ENCODE data around the gene FADS3. TPM values are rescaled to one million over a fixed set of nuclear protein-coding genes. Genes with fewer than 3 reads are reported as not detected.
A peak's percentile ranks its signal among the peaks of the same experiment; 100 is the strongest.

Gene FADS3
- total RNA-seq, 1 experiment from 2014 or later = 50.0 TPM

DNA sequence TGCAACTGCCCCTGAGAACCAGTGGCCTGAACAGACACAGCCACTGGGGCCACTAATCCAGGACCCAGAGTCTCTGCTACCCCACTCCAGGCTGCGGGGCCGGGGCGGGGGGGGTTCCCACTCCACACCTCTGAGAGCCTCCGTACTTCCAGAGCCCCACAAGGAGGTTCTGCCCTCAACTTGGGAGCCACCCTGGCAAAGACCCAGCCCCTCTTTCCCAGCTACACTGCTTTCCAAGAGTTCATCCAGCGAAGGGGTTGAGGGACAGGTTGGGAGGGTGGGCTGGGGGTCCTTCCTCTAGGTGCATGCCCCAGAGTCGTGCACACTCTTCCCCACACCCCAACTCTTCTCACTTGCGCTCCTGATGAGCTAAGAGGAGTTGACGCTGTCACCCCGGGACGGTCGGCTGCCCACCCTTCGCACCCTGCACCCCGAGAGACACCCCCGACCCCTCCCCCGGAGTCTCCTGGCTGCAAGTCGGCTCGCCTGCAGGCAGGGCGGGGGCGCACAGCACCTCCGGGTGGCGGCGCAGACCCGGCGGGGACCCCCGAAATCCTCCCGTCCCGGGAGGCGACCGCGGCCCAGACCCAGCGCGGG is 25.5 kb upstream of the FADS3 start:
- peak; percentile 9; the same call in 1 of the 2 replicates for ATAC-seq
- ChIA-PET POLR2A (interaction anchor here (1.0 kb wide), 1 partner anchor 8 kb away, joined by 5 read pairs; no protein-coding TSS in a partner anchor), CTCF (interaction anchor here (0.6 to 5.5 kb wide), 7 partner anchors 9 to 191 kb away, joined by 3 to 52 read pairs (median 4); no protein-coding TSS in a partner anchor)
- no peak overlapping the region for H3K27ac Mint-ChIP-seq
- peaks cover 16% of the 10 kb centered on the region for H3K4me1 Mint-ChIP-seq
- H3K4me3 Mint-ChIP-seq = peak overlapping the region; percentile 60
- no peaks in the 10 kb centered on the region for H3K36me3 Mint-ChIP-seq
- H3K9me3 Mint-ChIP-seq = no peaks in the 10 kb centered on the region
- no peak for DNase-seq (ENCODE audit: low spot score)
- no peak for TF ChIP-seq ESRRA (CRISPR knock-in tag; IDR thresholded peaks at IDR 0.05; ENCODE audit: borderline replicate concordance)
- TF ChIP-seq ATF2 (CRISPR knock-in tag; IDR thresholded peaks at IDR 0.05; ENCODE audit: borderline replicate concordance, low read depth) = no peak
- no peak for TF ChIP-seq ZNF416 (CRISPR knock-in tag; IDR thresholded peaks at IDR 0.05)
- TF ChIP-seq TCF7 (CRISPR knock-in tag; IDR thresholded peaks at IDR 0.05; ENCODE audit: low read depth) = no peak
- TF ChIP-seq, protein P1, sequence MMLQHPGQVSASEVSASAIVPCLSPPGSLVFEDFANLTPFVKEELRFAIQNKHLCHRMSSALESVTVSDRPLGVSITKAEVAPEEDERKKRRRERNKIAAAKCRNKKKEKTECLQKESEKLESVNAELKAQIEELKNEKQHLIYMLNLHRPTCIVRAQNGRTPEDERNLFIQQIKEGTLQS (CRISPR knock-in tag; conservative IDR thresholded peaks at IDR 0.05) = no peak
- no peak for TF ChIP-seq ZNF317 (CRISPR knock-in tag; IDR thresholded peaks at IDR 0.05; ENCODE audit: borderline replicate concordance, low read depth)
- H3K27me3 Mint-ChIP-seq (ENCODE audit: low read depth) = peaks cover 38% of the 10 kb centered on the region

- Mint-ChIP-seq H3K9me3 (no peaks in the 10 kb centered on the region), H3K27ac (no peak overlapping the region), H3K4me3 (no peak overlapping the region), H3K4me1 (peaks cover 16% of the 10 kb centered on the region), H3K36me3 (no peaks in the 10 kb centered on the region), H3K27me3 (ENCODE audit: low read depth) (peaks cover 36% of the 10 kb centered on the region)
- ATAC-seq (no peak), DNase-seq (ENCODE audit: low spot score) (no peak)
- TF ChIP-seq, protein P2, sequence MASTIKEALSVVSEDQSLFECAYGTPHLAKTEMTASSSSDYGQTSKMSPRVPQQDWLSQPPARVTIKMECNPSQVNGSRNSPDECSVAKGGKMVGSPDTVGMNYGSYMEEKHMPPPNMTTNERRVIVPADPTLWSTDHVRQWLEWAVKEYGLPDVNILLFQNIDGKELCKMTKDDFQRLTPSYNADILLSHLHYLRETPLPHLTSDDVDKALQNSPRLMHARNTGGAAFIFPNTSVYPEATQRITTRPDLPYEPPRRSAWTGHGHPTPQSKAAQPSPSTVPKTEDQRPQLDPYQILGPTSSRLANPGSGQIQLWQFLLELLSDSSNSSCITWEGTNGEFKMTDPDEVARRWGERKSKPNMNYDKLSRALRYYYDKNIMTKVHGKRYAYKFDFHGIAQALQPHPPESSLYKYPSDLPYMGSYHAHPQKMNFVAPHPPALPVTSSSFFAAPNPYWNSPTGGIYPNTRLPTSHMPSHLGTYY (CRISPR knock-in tag; IDR thresholded peaks at IDR 0.05) = no peak
- TF ChIP-seq TEAD4 (CRISPR knock-in tag; IDR thresholded peaks at IDR 0.05) = no peak
- CTCF ChIA-PET = interaction anchor here (1.4 to 5.5 kb wide), 4 partner anchors 15 to 193 kb away, joined by 4 to 52 read pairs (median 22); no protein-coding TSS in a partner anchor
- POLR2A ChIA-PET = no interaction called here
Measured at GRCh38 chr11:61914471-61915171, 23.3 kb upstream of the FADS3 start.

GRCh38 chr11:61913699-61914395 is 22.5 kb upstream of the FADS3 start:
- ChIA-PET POLR2A (no interaction called here), CTCF (interaction anchor here (1.7 to 5.5 kb wide), 4 partner anchors 9 to 168 kb away, joined by 6 to 52 read pairs (median 22); no protein-coding TSS in a partner anchor)
- peaks cover 23% of the 10 kb centered on the region for H3K4me1 Mint-ChIP-seq
- no peak overlapping the region for H3K4me3 Mint-ChIP-seq
- no peaks in the 10 kb centered on the region for H3K9me3 Mint-ChIP-seq
- no peak for ATAC-seq
- H3K27me3 Mint-ChIP-seq (ENCODE audit: low read depth) = peaks cover 31% of the 10 kb centered on the region
- TF ChIP-seq, protein P3, sequence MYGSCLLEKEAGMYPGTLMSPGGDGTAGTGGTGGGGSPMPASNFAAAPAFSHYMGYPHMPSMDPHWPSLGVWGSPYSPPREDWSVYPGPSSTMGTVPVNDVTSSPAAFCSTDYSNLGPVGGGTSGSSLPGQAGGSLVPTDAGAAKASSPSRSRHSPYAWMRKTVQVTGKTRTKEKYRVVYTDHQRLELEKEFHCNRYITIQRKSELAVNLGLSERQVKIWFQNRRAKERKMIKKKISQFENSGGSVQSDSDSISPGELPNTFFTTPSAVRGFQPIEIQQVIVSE (CRISPR knock-in tag; IDR thresholded peaks at IDR 0.05; ENCODE audit: borderline replicate concordance) = no peak
- no peak for TF ChIP-seq IRF1 (CRISPR knock-in tag; IDR thresholded peaks at IDR 0.05)
- H3K27ac Mint-ChIP-seq = no peak overlapping the region
- no peak for DNase-seq (ENCODE audit: low spot score)
- H3K36me3 Mint-ChIP-seq = no peaks in the 10 kb centered on the region
